ENCODE results near the gene COG8.
A peak's percentile ranks its signal among the peaks of the same experiment; 100 is the strongest.
"Not testable (repeated sequence)": the region's sequence is repeated elsewhere in the genome, so short reads cannot be mapped to it uniquely, and the experiment has no call there.

Gene COG8

DNA sequence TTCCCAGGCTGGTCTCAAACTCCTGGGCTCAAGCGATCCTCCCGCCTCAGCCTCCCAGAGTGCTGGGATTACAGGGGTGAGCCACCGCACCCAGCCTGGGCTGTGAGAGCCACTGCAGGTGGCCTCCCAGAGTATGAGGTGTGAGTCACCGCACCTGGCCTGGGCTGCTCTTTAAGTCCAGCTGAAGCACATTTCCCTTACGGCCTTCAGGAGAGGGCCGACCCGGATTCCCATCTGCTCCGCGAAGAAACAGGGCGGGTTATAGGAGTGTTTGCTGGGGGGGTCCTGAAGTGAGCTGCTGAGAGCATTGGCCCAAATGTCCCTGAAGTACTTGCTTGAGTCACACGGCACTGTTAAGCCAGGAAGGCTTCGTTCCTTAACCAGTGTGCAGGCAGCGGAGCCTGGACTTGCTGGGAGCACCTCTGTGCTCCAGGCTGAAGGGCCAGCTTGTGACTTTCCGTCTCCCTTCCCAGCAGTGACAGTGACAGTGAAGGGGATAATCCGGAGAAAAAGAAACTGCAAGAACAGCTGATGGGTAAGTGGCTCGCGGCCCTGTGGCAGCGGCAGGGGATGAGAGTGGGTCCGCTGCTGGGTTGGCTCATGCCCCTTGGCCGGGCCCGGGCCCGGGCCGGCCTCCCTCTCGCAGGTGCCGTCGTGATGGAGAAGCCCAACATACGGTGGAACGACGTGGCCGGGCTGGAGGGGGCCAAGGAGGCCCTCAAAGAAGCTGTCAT lies 21.0 kb downstream of the COG8 start:
- no peak for DNase-seq

DNA sequence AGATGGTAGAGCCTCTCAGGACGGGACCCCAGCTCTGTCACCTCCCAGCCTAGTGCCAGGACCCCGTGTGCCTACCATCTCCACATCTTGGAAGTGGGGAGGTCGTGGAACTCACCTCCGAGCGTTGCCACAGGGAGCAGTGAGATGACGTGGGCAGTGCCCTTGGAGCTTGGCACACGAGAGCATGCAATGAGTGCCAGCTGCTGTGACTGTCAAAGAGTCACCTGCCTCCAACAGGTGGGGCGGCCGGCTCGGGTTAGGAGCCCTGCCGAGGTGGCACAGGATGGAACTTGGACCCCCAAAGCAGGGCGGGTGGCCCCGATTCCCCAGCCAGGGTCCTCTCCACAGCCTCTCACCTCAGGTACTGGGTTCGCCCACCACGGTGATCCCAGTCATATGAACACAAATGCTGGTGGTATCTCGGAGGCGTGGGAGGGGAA lies 22.7 kb downstream of the COG8 start:
- no peak for DNase-seq

DNA sequence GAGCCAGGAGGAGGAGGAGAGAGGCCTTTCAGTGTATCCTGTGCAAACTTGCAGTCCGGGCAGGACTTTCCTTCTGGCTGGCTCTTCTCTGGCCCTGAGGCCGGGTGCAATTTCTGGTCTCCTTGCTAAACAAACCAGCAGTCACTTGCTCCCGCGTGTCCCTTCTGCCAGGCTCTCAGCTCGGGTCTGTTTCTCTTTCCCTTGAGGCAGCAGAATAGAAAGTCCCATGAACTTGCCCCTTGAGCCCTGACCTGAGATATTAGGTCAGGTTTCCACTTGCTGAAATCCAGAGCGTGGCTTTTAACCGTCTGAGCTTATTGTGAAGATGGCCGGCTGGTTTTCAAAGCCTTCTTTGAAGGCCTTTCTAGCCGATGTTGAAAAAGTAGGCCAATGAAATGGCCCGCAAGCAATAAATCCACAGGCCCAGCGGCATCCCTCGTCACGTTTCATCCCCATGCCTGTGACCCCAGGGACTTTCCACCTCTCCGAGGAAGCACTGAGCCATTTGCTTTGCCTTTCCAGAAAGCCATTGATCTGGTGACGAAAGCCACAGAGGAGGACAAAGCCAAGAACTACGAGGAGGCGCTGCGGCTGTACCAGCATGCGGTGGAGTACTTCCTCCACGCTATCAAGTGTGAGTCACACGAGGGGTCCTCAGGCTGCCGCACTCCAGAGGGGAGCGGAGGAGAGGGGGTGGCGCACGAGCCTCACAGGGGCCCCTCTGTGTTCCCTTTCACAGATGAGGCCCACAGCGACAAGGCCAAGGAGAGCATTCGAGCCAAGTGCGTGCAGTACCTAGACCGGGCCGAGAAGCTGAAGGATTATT lies 23.7 kb downstream of the COG8 start:
- no peak for DNase-seq

DNA sequence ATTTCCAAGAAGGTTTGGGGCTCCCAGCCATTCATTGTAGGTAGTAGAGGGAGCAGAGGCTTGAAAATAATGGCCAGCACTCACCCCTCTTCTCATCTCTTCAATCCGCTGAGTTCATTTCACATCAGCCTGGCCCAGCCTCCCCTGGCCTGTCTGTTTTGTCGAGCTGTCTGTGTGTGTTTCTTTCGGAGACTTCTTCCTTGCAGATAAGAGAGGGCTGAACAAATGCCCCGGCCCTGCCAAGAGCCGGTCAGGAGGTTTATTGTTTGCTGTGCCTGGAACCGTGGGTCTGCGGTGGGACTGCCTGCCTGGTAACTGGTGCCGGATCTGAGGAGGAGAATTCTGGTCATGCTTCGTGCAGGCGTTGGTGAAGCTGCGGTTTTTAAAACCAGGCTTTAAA lies 24.8 kb downstream of the COG8 start:
- DNase-seq, result no peak

DNA sequence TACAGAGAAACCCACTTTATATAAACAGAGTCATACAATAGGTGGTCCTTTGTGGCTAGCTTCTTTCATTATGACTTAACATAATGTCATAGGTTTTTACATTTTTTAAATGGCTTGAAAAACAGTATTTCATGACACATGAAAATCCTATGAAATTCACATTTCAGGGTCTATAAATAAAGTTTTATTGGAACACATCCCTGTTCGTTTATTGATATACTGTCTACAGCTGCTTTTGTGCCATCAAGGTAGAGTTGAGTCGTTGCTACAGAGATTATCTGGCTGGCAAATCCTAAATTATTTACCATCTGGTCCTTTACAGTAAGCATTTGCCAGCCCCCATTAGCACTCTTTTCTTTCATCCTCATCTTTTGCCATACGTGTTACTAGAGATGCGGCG lies 25.9 kb downstream of the COG8 start:
- no peak for DNase-seq

DNA sequence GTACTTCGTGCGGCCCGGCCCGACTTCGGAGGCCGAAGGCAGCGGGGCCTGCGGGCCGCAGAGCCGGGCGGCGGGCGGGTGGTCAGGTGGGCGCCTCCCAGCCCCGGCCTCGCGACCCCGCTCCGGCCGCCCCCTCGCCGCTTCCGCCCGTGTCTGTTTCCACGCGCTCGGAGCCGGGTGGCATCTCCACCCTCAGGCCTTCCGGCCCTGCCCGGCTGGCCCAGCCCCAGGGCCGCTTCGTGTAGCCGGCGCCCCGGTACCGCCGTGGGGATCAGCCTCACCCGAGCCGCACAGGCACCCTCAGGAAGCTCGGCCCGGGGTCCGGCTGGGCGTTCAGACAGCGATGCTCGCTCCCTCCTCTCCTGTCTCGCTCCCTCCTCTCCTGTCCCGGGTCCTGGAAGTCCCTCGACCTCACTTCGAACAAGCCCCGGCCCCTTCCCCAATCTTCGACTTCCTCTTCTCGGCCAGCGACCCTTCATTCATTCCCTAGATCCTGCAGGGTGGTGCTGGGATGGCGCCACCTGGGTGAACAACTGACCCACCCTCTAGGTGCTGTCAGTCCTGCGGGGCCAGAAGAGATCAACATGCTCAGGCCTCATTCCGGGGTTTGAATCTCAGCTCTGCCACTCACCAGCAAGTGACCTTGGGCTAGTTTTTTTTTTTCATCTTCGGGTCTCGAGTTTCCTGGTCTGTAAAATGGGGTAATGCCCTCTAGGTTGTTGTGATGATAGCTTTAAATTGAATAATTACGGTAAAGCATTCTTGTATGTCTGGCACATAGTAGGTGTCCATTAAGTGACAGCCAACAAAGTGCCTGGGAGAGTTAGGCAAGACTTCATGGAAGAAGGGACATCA lies 27.6 kb downstream of the COG8 start:
- DNase-seq, result peak; percentile 48

DNA sequence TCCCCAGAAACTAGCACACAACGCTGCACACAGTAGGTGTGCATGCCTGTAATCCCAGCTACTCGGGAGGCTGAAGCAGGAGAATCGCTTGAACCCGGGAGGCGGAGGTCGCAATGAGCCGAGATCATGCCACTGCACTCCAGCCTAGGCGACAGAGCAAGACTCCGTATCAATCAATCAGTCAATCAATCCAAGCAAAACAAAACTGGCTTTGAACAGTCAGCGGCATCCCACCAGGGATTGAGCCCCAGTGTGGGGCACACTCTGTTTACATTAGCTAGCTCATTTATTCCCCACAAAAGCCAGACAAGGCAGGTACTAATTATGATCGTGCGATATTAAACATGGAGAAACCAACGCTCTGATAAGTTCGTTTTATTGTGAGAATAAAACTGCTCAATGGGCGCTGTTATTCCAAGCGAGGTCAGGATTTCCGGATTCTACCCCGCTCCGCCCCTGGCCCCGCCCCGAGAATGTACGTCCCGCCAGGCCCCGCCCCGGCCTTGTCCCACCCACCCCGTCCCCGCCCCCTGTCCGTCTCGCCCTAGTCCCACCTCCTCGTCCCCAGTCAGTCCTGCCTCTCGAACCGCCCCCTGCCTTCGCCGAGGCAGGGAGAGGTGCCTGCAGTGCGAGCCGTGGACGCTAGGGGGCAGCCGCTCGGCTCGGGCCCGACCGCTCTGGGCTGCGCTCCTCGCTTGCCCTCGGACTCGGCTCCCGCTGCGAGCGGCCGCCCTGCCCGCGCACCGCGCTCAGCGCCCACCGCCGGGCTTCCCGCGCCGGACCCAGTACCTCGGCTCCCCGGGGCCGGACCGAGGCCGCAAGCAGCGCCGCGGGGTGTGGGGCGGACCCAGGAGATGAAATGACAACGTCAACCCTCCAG lies 28.5 kb downstream of the COG8 start, which contains the start of gene VPS4A:
Gene VPS4A (plus strand): TSS at position 698 of the 880 bp plus-strand sequence. CDS start 162 bp downstream, at position 860.
- peak; percentile 98 for DNase-seq

DNA sequence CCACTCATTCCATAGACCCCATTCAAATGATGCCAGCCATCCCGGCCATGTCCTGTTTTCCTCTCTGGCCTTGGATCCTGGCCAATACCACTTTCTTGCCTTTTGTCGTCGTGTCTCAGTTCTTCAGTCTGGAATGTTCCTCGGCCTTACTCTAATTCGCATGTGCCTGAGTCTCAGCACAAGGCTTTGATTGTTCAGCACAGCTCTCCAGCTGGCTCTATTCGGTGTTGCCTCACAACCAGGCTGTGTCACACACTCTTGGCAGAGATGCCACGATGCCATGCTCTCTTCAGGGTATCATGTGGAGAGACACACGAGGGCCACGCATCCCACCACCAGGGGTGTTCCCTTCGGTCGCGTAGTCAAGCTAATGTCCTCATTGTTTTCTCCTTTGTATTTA lies 30.0 kb downstream of the COG8 start:
- DNase-seq, result no peak

DNA sequence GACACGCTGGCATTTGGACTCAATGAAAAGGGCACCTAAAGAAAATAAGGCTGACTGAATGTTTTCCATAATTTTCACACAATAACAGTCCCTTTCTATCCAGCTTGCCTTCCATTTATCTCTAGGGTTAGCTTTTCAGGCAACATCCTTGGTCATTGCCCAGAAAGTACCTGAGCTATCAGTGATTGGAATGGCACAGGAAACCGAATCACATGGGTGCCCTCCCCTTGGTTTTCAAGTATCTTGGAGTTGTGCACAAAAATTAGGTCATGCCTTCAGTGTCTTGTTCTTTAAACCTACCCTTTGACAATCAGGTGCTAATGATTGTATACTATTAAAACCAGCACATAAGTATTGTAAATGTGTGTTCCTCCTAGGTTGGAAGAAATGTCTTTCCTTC lies 31.5 kb downstream of the COG8 start:
- no peak for DNase-seq

DNA sequence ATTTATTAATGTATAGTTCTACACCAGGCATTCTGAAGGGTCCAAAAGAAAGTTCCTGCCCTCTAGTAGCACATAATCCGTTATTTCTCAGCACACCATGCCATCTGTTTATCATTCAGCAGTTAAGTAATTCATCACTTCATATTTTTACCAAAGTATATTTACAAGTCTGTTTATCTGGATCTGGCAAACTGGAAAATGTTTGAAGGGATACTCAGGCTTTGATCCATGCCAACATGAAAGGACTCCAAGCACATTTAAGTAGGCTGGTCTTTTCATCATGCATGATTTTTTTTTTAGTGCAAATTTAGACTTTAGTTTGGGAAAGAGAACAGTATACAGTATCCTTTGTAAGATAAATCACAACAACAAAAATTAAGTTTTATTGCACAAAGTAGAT lies 32.3 kb downstream of the COG8 start:
- DNase-seq, result no peak

DNA sequence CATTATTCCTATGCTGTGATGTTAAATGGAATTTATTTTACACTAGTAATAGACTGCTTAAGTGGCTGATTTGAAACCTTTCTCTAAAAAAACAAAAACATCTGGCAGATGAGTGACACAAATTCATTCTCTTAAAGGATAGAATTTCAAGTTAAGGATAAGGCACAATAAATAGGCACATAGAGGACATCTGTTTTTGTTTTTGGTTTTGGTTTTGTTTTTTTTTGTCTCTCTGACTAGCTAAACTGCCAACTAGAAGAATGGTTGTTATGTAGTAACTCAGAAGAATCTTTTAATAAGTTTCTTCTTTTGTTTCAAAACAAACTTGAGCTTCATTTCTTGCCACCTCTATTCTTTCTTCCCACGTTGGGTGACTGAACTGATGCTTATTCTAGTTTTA lies 33.3 kb downstream of the COG8 start:
- no peak for DNase-seq

DNA sequence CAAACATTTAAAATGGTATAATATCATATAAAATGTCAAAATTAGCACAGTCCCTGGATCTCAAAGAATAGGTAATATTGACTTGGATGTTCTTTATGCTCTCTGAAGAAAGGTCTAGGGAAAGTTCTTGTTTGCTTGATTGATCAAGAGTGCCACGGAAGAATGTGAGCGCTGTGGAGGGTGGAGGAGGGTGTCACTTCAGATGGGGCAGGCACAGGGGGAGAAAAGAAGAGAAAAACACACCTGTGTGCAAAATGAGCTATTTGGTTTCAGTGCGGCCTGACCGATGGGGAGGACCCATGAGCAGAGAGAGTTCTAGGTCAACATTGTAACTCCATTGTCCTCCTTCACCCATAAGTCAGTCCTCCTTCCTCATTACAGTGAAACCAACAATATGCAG lies 37.1 kb downstream of the COG8 start:
- no peak for DNase-seq

DNA sequence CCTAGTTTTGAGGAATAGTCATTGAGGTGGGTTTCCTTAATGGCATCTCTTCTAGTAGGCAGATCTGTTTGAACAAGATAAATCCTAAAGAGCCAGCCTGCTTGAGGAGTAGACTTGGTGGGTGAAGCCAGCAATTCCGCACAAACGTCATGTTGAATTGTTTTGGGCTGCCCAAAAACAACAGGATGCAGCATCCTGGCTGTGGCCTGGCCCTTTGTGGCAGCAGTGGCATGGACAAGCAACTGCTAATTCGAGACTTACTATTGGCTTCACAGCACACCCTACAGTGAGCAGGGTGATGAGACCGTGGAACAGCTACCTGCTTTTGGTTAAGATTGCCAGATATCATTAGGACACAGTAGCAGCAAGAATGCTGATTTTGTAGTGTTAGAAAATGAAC lies 37.5 kb downstream of the COG8 start:
- no peak for DNase-seq

DNA sequence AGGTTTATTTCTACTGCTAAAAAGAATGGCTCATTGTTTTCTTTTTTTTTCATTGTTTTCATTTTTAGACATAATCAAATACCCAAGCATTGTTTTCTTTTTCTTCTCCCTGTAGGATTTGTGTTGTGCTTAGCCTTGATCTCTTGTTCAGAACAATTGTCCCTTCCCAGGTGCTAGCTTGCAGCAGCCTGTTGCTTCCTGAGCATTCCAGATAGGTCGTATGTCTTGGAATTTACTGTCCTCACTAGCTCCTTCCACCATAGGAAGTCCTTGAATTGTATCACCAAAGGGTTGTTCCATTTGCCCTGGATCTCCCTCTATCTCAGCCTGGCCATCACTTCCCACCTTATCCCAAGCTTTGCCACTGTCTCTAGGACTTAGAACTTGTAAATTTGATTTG lies 38.2 kb downstream of the COG8 start:
- no peak for DNase-seq

DNA sequence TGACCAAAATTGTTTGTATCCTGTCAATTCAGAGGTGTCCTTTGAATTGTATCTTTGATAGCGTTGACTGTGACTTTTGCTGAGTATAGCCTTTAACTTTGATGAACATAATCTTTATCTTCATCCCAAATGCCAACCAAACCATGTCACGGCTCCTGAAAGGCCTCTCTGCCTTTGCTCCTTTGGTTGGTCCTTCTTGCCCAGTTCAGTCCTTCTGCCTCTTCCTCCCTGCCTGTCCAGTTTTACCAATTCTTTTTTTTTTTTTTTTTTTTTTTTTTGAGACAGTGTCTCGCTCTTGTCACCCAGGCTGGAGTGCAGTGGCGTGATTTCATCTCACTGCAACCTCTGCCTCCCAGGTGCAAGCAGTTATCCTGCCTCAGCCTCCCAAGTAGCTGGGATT lies 41.1 kb downstream of the COG8 start:
- no peak for DNase-seq

DNA sequence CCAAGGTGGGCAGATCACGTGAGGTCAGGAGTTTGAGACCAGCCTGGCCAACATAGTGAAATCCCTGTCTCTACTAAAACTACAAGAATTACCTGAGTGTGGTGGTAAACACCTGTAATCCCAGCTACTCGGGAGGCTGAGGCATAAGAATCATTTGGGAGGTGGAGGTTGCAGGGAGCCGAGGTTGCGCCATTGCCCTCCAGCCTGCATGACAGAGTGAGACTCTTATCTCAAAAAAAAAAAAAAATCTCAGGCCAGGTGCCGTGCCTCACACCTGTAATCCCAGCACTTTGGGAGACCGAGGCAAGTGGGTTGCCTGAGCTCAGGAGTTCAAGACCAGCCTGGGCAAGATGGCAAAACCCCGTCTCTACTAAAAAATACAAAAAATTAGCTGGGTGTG lies 42.6 kb downstream of the COG8 start:
- not testable (repeated sequence) for DNase-seq

DNA sequence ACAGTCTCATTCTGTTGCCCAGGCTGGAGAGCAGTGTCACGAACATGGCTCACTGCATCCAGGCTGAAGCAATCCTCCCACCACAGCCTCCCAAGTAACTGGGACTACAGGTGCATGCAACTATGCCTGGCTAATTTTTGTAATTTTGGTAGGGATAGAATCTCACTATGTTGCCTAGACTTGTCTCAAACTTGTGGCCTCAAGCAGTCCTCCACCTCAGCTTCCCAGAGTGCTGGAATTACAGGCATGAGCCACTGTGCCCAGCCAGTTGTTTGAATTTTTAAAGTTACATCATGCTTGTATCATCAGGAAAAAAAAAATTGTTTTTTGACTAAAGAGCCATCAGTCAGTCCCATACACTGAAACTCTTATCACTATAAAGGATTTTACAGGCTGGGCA lies 45.3 kb downstream of the COG8 start:
- DNase-seq, result no peak

DNA sequence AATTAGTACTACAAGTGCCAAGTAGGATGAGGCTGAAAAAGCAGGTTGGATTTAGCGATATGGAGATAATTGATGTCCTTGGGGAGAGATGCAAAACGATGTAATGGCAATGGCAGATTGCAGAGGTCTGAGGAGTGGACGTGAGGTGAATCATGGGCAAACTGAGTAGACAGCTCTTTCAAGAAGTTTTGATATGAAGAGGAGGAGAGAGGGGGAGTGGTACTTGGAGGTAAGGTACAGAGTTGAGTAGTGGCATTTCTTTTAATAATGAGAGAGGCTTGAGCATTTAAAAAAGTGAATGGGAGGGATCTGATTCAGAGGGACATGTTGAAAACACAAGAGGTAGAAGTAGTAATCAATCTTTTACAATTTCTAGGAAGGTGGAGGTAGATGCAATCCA lies 46.0 kb downstream of the COG8 start:
- no peak for DNase-seq

DNA sequence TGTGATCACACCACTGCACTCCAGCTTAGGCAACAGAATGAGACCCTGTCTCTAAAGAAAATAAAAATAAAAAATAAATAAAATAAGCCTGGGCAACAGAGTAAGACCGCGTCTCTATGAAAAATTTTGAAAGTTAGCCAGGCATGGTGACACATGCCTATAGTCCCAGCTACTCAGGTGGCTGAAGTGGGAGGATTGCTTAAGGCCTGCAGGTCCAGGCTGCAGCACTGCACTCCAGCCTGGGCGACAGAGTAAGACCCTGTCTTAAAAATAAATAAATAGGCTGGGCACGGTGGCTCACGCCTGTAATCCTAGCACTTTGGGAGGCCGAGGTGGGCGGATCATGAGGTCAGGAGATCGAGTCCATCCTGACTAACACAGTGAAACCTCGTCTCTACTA lies 47.7 kb downstream of the COG8 start:
- not testable (repeated sequence) for DNase-seq

DNA sequence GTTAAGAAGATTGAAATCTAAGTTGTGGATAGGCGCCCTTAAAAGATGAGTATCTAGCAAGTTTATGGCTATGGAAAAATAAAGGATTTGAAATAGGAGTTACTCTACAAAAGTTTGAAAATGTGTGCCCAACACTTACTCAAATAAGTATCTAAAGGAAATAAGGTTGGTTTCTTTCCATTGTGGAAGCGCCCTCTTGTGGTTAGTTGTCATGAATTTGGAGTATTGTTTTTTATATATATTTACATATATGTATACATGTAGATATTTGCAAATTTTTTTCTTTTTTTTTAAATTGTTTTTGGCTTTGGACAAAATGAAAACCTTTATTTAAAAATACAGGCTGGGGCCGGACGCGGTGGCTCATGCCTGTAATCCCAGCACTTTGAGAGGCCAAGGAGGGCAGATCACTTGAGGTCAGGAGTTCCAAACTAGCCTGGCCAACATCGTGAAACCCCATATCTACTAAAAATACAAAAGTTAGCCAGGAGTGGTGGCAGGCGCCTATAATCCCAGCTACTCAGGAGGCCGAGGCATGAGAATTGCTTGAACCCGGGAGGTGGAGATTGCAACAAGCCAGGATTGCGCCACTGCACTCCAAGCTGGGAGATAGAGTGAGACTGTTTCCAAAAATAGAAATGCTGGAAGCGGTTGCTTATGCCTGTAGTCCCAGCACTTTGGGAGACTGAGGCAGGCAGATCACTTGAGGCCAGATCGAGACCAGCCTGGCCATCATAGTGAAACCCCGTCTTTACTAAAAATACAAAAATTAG lies 52.2 kb downstream of the COG8 start:
- peak; percentile 29 for DNase-seq

DNA sequence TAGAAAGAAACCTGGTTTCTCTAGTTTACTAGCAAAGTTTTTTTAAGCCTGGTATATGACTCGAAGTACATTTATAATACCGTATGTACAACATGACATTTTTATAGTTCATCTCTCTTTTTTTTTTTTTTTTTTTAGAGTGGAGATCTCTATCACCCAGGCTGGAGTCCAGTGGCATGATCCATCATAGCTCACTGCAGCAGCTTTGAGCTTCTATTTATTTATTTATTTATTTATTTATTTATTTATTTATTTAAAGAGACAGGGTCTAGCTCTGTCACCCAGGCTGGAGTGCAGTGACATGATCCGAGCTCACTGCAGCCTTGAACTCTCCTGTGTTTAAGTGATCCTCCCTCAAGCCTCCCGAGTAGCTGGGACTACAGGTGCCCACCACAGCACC lies 54.1 kb downstream of the COG8 start:
- DNase-seq, result no peak

DNA sequence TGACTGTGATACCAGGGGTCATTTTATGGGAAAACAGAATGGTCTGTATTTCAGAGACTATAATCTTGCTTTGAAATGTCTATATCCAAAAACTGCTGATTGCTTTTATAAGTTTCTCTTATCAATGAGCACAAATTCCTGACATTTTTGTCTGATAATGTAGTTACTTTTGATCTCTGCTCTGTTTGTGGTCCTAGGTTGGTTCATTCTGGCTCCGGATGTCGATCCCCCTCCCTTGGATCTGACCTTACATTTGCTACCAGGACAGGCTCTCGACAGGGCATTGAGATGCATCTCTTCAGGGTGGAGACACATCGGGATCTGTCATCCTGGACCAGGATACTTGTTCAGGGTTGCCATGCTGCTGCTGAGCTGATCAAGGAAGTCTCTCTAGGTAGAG lies 55.5 kb downstream of the COG8 start:
- DNase-seq, result no peak

Measured in activated CD8-positive, alpha-beta memory T cell treated with anti-CD3 and anti-CD28 coated beads, Interleukin-2, amount 50 U/mL, for 4 hours (primary cell).